Endothelial cell of umbilical vein (primary cell): ENCODE measurements around the gene CNIH2. TPM values are rescaled to one million over a fixed set of nuclear protein-coding genes. Genes with fewer than 3 reads are reported as not detected.
A peak's percentile ranks its signal among the peaks of the same experiment; 100 is the strongest.

Source experiments
- BruUV-seq: library from RNA; stranded (reverse); fragments of 400-500 nt; replicated peaks from 2 replicates; lab custom pipeline; 2021; lab: Mats Ljungman, UMichigan
- CTCF ChIA-PET: fragments of 300-600, 350-600 bp; sonication (Branson Sonifier 250); formaldehyde crosslinking; loops from one replicate; lab custom pipeline; 2021; ENCODE audit warnings: antibody characterized with exemption, inconsistent platforms; lab: Charles Lee
- POLR2A ChIA-PET: fragments of 300-600, 350-600 bp; sonication (Branson Sonifier 250); formaldehyde crosslinking; loops from one replicate; lab custom pipeline; 2021; ENCODE audit warnings: antibody characterized with exemption, inconsistent platforms; lab: Charles Lee
- DNase-seq: peaks from one replicate; pipeline ENCODE4 v3.0.0-alpha.2; 2011; ENCODE audit warnings: low read depth, low spot score
- FAIRE-seq: peaks from 2 replicates; lab custom pipeline; 2011; peaks lifted over from hg19 to GRCh38; lab: Jason Lieb, UNC
- H2AFZ ChIP-seq: 2 replicates; pipeline ENCODE4 v1.6.0; 2012; ENCODE audit warnings: low read depth, low read length, control low read depth, inconsistent platforms
- H3K27ac ChIP-seq: 2 replicates; pipeline ENCODE4 v1.5.1; 2011; ENCODE audit warnings: low read depth, mild to moderate bottlenecking, control low read depth, low read length, moderate library complexity; ENCODE audit not compliant: insufficient read depth
- H3K27me3 ChIP-seq, 2 experiments: 2 replicates each; pipeline versions ENCODE4 v1.6.0 to v1.6.1; 2011; ENCODE audit warnings: low read length in 2 of 2, mixed read lengths in 1 of 2; ENCODE audit not compliant: control insufficient read depth in 2 of 2, insufficient read depth in 2 of 2
- H3K36me3 ChIP-seq, 2 experiments: 2 replicates in 1 of 2; 3 replicates in 1 of 2; pipeline ENCODE4 v1.5.1; 2011; ENCODE audit warnings: low read length in 2 of 2, mild to moderate bottlenecking in 1 of 2, moderate library complexity in 1 of 2; ENCODE audit not compliant: control insufficient read depth in 2 of 2, insufficient read depth in 2 of 2; ENCODE audit errors: extremely low read depth in 1 of 2
- H3K4me1 ChIP-seq: 3 replicates; pipeline ENCODE4 v1.5.1; 2011; ENCODE audit warnings: mild to moderate bottlenecking, low read length; ENCODE audit not compliant: control insufficient read depth, insufficient read depth; ENCODE audit errors: extremely low read depth
- H3K4me2 ChIP-seq: 2 replicates; pipeline ENCODE4 v1.6.1; 2011; ENCODE audit warnings: low read length, control low read depth, mixed read lengths; ENCODE audit not compliant: insufficient read depth
- H3K4me3 ChIP-seq, 3 experiments: fragments of 200-600 bp in 1 of 3; sonication (generic), shearing (Covaris generic) in 1 of 3; replicated peaks in 1 of 3; 2 replicates each; pipeline ENCODE4 v1.5.1; 2011 to 2016; ENCODE audit warnings: control low read depth in 3 of 3, low read length in 3 of 3, mild to moderate bottlenecking in 2 of 3, inconsistent platforms in 1 of 3, low read depth in 1 of 3, moderate library complexity in 1 of 3; ENCODE audit not compliant: insufficient read depth in 1 of 3
- H3K79me2 ChIP-seq: 2 replicates; pipeline ENCODE4 v1.6.0; 2012; ENCODE audit warnings: low read length, inconsistent platforms; ENCODE audit not compliant: control insufficient read depth, insufficient read depth
- H3K9ac ChIP-seq: replicated peaks from 2 replicates; pipeline ENCODE3; 2011; ENCODE audit warnings: low read length, control low read depth; ENCODE audit not compliant: insufficient read depth; ENCODE audit errors: extremely low read depth
- H3K9me1 ChIP-seq: replicated peaks from 3 replicates; pipeline ENCODE4 v1.6.0; 2011; ENCODE audit warnings: mild to moderate bottlenecking, low read length; ENCODE audit not compliant: control insufficient read depth, insufficient read depth; ENCODE audit errors: extremely low read depth
- H3K9me3 ChIP-seq: replicated peaks from 2 replicates; pipeline ENCODE4 v1.5.1; 2012; ENCODE audit warnings: low read length, inconsistent platforms; ENCODE audit not compliant: control insufficient read depth, insufficient read depth
- H4K20me1 ChIP-seq: replicated peaks from 2 replicates; pipeline ENCODE3; 2011; ENCODE audit warnings: mild to moderate bottlenecking, low read length; ENCODE audit not compliant: control insufficient read depth, insufficient read depth; ENCODE audit errors: extremely low read depth
- CTCF ChIP-seq, 2 donors: IDR thresholded peaks; 1 replicate in 1 of 2; 2 replicates in 1 of 2; pipeline ENCODE4 v1.5.1; 2011; ENCODE audit warnings: low read length in 2 of 2, mild to moderate bottlenecking in 2 of 2, moderate library complexity in 2 of 2, control low read depth in 1 of 2, inconsistent platforms in 1 of 2, low read depth in 1 of 2; ENCODE audit not compliant: insufficient read depth in 1 of 2; ENCODE audit errors: extremely low read depth in 1 of 2
- EZH2 ChIP-seq: IDR thresholded peaks from 2 replicates; pipeline ENCODE4 v1.6.1; 2012; ENCODE audit warnings: borderline replicate concordance, low read depth, mild to moderate bottlenecking, moderate library complexity, low read length, inconsistent platforms; ENCODE audit not compliant: severe bottlenecking
- FOS ChIP-seq: IDR thresholded peaks from 2 replicates; pipeline ENCODE4 v1.6.1; 2011; ENCODE audit warnings: mild to moderate bottlenecking, low read length, moderate library complexity, borderline replicate concordance; ENCODE audit not compliant: insufficient read depth
- GATA2 ChIP-seq: IDR thresholded peaks from 2 replicates; pipeline ENCODE4 v1.7.0; 2011; ENCODE audit warnings: low read depth, mild to moderate bottlenecking, moderate library complexity, mixed read lengths, low read length; ENCODE audit not compliant: insufficient read length, insufficient read depth
- JUN ChIP-seq: IDR thresholded peaks from 2 replicates; pipeline ENCODE4 v1.6.1; 2011; ENCODE audit warnings: borderline replicate concordance, low read depth; ENCODE audit not compliant: insufficient read length, insufficient read depth
- MYC ChIP-seq: IDR thresholded peaks from one replicate; pipeline ENCODE4 v1.6.1; 2011; ENCODE audit warnings: mild to moderate bottlenecking, low read depth, low read length
- POLR2A ChIP-seq: IDR thresholded peaks from 2 replicates; pipeline ENCODE4 v1.6.1; 2012; ENCODE audit warnings: low read depth, mild to moderate bottlenecking, control low read depth, low read length
- POLR2AphosphoS5 ChIP-seq: IDR thresholded peaks from 2 replicates; pipeline ENCODE4 v1.6.1; 2012; ENCODE audit warnings: low read depth, mild to moderate bottlenecking, control low read depth, low read length, moderate library complexity; ENCODE audit not compliant: insufficient read depth
- dilution Hi-C: fragments of 300-500 bp; cut with MboI; formaldehyde crosslinking; loops from one replicate; pipeline ENCODE4 v1.15.0; 2019; ENCODE audit warnings: low sequenced_read_pairs; ENCODE audit not compliant: extremely low pct_ligation_motif_present
- intact Hi-C: fragments of 100-400 bp; cut with micrococcal nuclease; formaldehyde crosslinking; loops from one replicate; pipeline ENCODE4 v1.10.0; 2022
- polyA plus RNA-seq, 4 experiments: library from polyadenylated mRNA; depleted of rRNA in 3 of 4; stranded (reverse) in 3 of 4; unstranded in 1 of 4; fragments of >200 nt; gene quantifications; 2 replicates each; pipeline versions ENCODE4 v1.2.1 to v1.2.3, GENCODE V29; 2011 to 2012; ENCODE audit warnings: missing spikeins in 1 of 4
- total RNA-seq: library from RNA; stranded (reverse); gene quantifications from 2 replicates; pipeline ENCODE4 v1.2.3, GENCODE V29; 2021
- TF ChIP-seq, protein P1 (sequence below): IDR thresholded peaks from 2 replicates; pipeline ENCODE4 v1.6.1; 2011; ENCODE audit not compliant: insufficient read depth, insufficient read length

CNIH2 gene
- total and polyA plus RNA-seq, 2 donors (not counting 3 experiments of a cell fraction or from before 2014, with no cell fraction given), result 0.46 to 1.2 TPM

DNA sequence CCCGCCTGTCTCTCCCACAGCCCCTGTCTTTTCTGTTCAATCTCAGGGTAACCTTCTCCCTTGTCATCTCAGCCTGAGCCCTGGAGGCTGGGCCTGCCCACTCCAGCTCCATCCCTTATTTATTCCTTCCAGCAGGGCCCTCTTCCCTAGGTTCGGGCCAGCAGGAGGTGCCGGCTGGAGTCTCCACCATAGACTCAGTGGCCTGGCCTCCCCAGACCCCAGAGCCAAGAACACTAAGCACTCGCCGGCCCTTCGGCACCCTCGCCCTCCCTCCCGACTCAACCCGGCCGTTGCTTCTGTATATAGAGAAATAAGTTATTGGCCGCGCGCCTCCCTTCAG, 11.0 kb upstream of the CNIH2 start:
- Histone ChIP-seq H3K9me1 (no peaks in the 10 kb centered on the region), H3K9me3 (no peaks in the 10 kb centered on the region), H3K36me3 (peaks cover under 1 to 28% of the 10 kb centered on the region in 2 experiments), H3K79me2 (peaks cover 28% of the 10 kb centered on the region), H3K27me3 (no peaks in the 10 kb centered on the region), H3K27ac (no peak overlapping the region), H4K20me1 (no peaks in the 10 kb centered on the region), H3K4me1 (peaks cover 12% of the 10 kb centered on the region), H2AFZ (peak overlapping the region; percentile 56), H3K4me2 (peak overlapping the region; percentile 70), H3K4me3 (peak overlapping the region in 2 of 3 experiments; percentile 37 to 46), H3K9ac (peak overlapping the region; percentile 22)
- DNase-seq, result no peak
- no TSS peak for BruUV-seq
- CTCF ChIA-PET, result interaction anchor here (0.7 to 6.2 kb wide), 3 partner anchors 15 to 379 kb away, joined by 3 to 53 read pairs (median 3); partner anchors contain the start of gene FIBP
- intact Hi-C loops, result loop anchor here (1.0 kb wide), 1 partner anchor 22 kb away; the partner anchor contains the start of gene YIF1A
- dilution Hi-C loops, result no loop called here
- TF ChIP-seq EZH2, result no peak
- TF ChIP-seq CTCF (IDR thresholded peaks at IDR 0.05; ENCODE audit: extremely low read depth in 1 of 2, insufficient read depth in 1 of 2, low read depth in 1 of 2, low read length in 2 of 2), result no peak
- TF ChIP-seq FOS, result no peak
- TF ChIP-seq, protein P1, sequence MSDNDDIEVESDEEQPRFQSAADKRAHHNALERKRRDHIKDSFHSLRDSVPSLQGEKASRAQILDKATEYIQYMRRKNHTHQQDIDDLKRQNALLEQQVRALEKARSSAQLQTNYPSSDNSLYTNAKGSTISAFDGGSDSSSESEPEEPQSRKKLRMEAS, result no peak
- TF ChIP-seq POLR2A, result no peak
- TF ChIP-seq JUN, result no peak
- TF ChIP-seq MYC, result no peak
- TF ChIP-seq POLR2AphosphoS5, result no peak
- no peak for TF ChIP-seq GATA2
- peak; percentile 47 for FAIRE-seq
- POLR2A ChIA-PET, result interaction anchor here (1.6 kb wide), 2 partner anchors 9 to 22 kb away, joined by 5 to 12 read pairs; partner anchors contain the start of gene YIF1A
